Stomach (tissue), 4 donors: ENCODE data around the gene OR6C75.
"Not testable (repeated sequence)": the region's sequence is repeated elsewhere in the genome, so short reads cannot be mapped to it uniquely, and the experiment has no call there.

Source experiments
- CTCF ChIP-seq, 7 experiments: fragments of 450-650 bp in 4 of 7; fragments of 200-600 bp in 3 of 7; sonication (generic) in 3 of 7; IDR thresholded peaks; one replicate each; pipeline ENCODE4 v1.5.1; 2016 to 2019; ENCODE audit warnings: antibody characterized with exemption in 7 of 7, control low read depth in 2 of 7, mild to moderate bottlenecking in 1 of 7
- EP300 ChIP-seq: sonication (generic); formaldehyde crosslinking; IDR thresholded peaks from one replicate; pipeline ENCODE4 v1.6.1; 2017; ENCODE audit warnings: antibody characterized with exemption
- POLR2A ChIP-seq, 4 donors: fragments of 450-650 bp; IDR thresholded peaks; one replicate each; pipeline ENCODE4 v1.6.1; 2016; ENCODE audit warnings: antibody characterized with exemption in 4 of 4, control low read depth in 2 of 4, mild to moderate bottlenecking in 1 of 4, moderate library complexity in 1 of 4

GRCh38 chr12:55355338-55355737, 7.4 kb upstream of the OR6C75 start:
- TF ChIP-seq CTCF (IDR thresholded peaks at IDR 0.05); POLR2A (IDR thresholded peaks at IDR 0.05); EP300: not testable (repeated sequence)
